GM12873 (cell line): ENCODE measurements around the gene CPLANE2.

Experiments used
- CTCF ChIP-seq: IDR thresholded peaks from 2 replicates; pipeline ENCODE4 v1.5.1; 2012; ENCODE audit warnings: low read depth, mild to moderate bottlenecking, moderate library complexity, low read length, control low read depth; ENCODE audit not compliant: insufficient read depth; ENCODE audit errors: missing control alignments

Gene CPLANE2

GRCh38 chr1:16232316-16232710, 4.7 kb downstream of the CPLANE2 start:
- TF ChIP-seq CTCF: no peak

DNA sequence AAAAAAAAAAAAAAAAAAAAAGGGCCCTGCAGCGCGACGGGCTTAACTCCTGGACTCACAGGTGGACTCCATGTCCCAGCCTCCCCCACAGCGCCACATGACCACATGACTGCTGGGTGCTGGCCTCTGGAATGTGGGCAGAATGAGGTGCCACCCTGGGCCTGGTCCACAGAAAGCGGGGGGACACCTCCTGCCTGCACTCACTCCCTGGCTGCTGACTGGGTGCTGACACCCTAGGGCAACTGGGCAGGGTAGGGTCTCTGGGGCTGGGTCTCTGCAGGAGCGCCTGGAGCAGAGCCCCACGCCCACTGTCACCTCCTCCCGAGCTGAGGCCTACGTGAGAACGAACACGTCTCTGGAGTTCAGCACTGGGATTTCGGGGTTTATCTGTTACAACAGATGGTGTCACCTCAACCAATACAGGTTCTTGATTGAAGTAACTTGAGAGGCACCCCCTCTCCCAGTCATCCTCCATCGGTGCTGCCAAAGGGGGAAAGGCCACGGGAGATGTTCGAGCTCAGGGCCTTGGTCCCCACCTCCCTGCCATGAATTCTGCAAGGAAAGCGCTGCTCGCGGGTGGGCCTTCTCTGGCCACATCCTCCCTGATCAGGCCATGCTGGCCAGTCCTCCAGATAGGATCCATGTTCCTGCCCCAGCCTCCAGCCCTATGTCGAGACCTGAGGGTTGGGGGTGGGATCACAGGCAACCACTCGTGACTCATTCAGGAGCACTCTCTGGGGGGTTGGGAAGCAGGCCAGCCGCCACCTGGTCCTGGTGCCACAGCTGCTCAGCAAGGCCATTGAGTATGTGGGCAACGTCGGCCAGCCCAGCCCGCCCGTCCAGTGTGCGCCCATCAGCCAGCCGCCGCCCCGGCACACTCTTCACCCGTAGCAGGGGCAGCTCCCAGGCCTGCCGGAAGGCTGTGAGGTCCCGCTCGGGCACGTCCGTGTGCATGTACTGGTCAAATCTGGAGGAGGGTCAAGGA, 5.4 kb downstream of the CPLANE2 start:
- no peak for TF ChIP-seq CTCF

DNA sequence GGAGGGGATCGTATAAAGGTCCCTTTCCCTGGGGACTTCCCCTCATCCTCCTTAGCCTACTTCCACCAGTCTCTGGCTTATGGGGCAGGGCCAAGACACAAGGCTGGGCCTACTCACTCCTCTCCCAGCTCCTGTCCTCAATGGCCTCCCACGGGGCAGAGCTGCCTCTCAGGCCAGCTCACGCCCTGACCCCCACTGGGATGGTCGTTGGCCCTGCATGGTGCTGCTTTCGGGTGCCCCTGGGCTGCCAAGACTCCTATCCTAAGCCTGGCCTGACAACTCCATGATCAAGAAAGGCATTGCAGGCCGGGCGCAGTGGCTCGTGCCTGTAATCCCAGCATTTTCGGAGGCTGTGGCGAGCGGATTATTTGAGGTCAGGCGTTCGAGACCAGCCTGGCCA, 6.2 kb downstream of the CPLANE2 start:
- TF ChIP-seq CTCF: no peak

DNA sequence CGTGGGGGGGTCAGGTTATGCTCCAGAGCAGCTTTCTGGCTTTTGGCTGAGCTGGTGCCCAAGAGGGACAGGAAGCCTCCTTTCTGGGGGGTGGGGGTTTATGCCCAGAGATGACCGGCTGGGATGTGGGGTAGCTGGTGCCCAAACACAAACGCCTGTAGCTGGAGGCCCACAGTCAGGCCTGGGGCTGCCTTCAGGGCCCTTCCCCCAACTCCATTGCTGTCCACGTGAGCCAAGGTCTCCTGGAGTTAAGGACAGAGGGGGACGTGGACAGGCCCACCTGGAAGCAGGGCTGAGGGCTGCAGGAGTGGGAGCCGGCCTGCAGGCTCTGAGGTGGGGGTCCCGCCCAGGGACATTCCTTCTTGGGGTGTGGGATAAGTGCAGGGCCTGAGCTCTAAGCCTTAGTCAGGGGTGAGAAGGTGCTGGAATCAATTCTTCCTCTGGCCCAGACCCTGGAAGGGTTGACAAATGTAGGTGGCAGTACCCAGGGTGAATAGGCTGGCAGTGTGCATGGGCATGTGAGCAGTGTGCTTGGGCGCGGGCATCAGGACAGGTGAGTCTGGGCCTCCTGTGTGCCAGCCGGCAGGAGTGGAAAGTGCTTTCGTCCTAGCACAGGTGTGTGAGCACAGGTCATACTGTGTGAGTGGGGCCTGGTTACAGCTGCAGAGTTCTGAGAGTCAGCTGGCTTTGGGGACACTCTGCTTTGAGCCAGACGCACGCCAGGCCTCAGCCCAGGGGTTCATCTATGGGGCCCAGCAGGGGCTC, 6.8 kb downstream of the CPLANE2 start:
- no peak for TF ChIP-seq CTCF

- TF ChIP-seq CTCF: no peak
These were observed 10.3 kb downstream of the CPLANE2 start for GRCh38 chr1:16226490-16227179.

DNA sequence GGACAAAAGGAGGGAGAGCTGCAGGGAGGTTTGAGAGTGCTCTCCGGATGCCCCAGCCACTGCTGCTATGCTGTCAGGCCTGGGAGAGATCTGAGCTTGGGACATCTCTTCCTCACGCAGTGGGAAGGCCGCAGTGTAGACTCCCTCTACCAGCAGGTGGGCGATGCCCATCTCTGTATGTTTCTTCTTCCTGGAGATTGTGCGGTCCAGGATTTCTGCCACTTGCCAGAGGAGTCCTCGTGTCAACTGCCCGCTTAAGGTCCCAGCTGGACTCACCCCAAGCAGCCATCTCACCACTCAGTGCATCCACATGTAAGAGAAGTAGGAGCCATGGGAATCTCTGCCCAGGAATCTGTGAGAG, 10.9 kb downstream of the CPLANE2 start:
- no peak for TF ChIP-seq CTCF

DNA sequence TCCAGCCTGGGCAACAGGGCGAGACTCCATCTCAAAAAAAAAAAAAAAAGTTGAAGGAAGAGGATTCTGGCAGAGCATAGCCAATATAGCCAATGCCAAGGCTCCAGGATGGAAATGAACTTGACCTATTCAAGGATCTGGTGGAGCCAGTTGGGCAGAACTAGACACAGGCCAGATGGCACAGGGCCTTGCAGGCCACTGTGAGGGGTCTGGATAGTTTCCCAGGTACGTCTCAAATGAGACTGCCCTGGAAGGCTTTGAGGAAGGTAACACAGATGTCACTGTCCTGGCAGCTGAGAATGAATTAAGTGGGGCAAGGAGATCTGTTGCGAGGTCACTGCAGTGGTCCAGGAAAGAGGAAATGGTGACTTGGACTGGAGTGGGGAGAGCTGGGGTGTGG, 12.5 kb downstream of the CPLANE2 start:
- no peak for TF ChIP-seq CTCF
